Measurements from ENCODE around the gene CASKIN1. TPM values are rescaled to one million over a fixed set of nuclear protein-coding genes. Genes with fewer than 3 reads are reported as not detected.
A peak's percentile ranks its signal among the peaks of the same experiment; 100 is the strongest.
"Not testable (repeated sequence)": the region's sequence is repeated elsewhere in the genome, so short reads cannot be mapped to it uniquely, and the experiment has no call there.

The CASKIN1 gene

DNA sequence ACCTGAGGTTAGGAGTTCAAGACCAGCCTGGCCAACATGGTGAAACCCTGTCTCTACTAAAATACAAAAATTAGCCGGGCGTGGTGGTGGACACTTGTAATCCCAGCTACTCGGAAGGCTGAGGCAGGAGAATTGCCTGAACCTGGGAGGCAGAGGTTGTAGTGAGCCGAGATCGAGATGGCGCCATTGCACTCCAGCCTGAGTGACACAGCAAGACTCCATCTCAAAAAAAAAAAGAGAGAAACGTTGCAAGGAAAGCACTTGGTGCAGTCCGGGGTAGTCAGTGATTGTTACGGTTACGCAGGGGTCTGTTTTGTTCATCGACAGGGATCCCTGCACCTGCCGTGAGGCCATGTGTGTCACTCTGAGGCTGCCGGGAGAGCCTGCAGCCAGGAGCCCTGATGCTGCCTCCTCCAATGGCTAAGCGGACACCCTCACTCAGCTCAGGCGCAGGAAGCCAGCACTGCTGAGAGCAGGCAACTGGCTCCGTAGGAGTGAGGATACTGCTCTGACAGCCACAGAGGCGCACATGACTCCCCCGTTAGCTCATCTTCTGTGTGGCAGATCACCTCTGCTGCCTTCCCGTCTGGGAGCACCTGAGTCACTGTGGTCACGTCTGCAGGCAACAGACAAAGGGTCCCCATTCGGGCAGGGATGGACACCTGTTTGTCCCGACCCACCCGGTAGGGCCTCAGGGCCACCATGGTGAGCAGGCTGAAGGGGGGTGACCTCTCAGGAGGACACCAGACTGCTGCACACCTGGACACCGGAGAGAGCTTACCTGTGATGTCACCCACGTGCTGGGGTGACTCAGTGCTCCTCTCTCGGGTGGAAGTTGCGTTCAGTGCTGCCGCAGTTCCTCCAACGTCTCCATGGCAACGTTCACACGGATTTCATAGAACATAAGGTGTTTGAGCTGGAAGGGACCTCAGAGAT is 53.2 kb downstream of the CASKIN1 start:
- DNase-seq (ENCODE audit: low read depth in 1 of 2, low spot score in 1 of 2), result peak; percentile 68 to 75
- no peak for TF ChIP-seq CTCF (IDR thresholded peaks at IDR 0.05; ENCODE audit: insufficient read depth, low read length)
- TF ChIP-seq SPI1 (IDR thresholded peaks at IDR 0.05; ENCODE audit: borderline replicate concordance, low read depth), result no peak
- no peak for TF ChIP-seq REST (IDR thresholded peaks at IDR 0.05; ENCODE audit: insufficient replicate concordance, low read depth)
- Histone ChIP-seq H3K4me3 (replicated peaks; ENCODE audit: insufficient read depth, low read length) (no peak overlapping the region), H3K27me3 (ENCODE audit: insufficient read depth, poor library complexity, severe bottlenecking) (peaks cover 3% of the 10 kb centered on the region), H3K27ac (replicated peaks) (no peak overlapping the region)

DNA sequence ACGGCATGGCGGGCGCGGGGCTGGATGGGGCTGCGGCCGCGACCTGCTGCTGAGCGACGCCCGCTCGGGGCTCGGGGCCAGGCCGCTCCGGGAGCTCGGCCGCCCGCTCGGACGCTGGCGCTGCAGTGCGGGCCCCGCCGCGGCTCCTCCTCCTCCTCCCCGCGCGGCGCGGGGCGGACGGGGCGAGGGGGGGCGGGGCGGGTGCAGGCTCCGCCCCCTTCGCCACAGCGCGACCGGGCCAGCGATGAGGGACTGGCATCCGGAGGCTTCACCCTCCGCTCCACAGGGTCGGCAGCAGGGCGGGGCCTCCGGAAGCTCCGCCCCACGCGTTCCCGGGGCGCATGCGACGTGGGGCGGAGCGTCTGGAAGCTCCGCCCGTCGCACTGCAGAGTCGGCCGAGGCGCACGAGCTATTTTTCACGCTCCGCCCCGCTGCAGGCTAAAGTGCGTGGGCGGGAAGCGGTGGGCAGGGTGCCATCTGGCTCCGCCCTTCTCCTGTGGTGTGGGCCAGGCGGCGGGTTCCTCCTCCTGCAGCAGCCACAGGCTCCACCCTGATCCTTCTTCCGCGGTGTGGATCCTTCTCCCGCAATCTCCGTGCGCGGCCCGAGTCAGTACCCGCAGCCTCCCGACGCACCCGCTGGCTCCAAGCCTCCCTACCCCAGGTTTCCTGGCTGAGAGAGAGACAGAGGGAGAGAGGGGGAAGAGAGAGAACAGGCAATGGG is 60.5 kb downstream of the CASKIN1 start, which contains the start of gene PKD1:
Gene PKD1 (minus strand): TSS at position 129 of the 721 bp plus-strand sequence. CDS start 209 bp downstream, outside the sequence.
- peak; percentile 41; the same call in 1 of the 2 replicates for TF ChIP-seq POLR2AphosphoS5 (IDR thresholded peaks at IDR 0.05; ENCODE audit: low read depth)
- not testable (repeated sequence) for H3K27me3 ChIP-seq (ENCODE audit: insufficient read depth, poor library complexity, severe bottlenecking)
- peak within 1 kb of the TSS; percentile 52 for H3K27ac ChIP-seq (replicated peaks)
- H3K4me3 ChIP-seq (replicated peaks; ENCODE audit: insufficient read depth, low read length), result peak within 1 kb of the TSS; percentile 43
- peak; percentile 94 to 95 for DNase-seq (ENCODE audit: low read depth in 1 of 2, low spot score in 1 of 2)

- DNase-seq (ENCODE audit: low read depth in 1 of 2, low spot score in 1 of 2); H3K27ac ChIP-seq (replicated peaks); H3K27me3 ChIP-seq (ENCODE audit: insufficient read depth, poor library complexity, severe bottlenecking): not testable (repeated sequence)
- peak overlapping the region; percentile 43 for H3K4me3 ChIP-seq (replicated peaks; ENCODE audit: insufficient read depth, low read length)
Measured at GRCh38 chr16:2135071-2135470, 61.3 kb downstream of the CASKIN1 start.

DNA sequence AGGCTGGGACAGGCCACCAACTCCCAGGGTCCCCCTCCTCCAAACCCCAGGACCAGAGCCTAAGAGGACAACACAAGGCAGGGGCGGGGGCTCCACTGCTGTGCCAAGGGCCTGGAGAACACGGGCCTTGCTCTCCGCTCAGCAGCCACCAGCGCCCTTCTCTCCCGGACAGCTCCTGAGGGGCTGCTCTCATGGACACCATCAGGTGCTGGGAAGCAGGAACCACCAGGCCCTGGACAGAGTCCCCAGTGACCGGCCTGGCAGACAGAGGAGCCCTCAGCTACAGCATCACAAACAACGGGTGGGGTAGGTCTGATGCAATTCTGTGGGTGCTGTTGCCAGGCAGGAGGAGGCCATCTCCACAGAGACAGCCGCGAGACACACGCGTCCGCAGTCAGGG is 62.6 kb downstream of the CASKIN1 start:
- DNase-seq (ENCODE audit: low read depth in 1 of 2, low spot score in 1 of 2); H3K27ac ChIP-seq (replicated peaks); H3K4me3 ChIP-seq (replicated peaks; ENCODE audit: insufficient read depth, low read length); H3K27me3 ChIP-seq (ENCODE audit: insufficient read depth, poor library complexity, severe bottlenecking): not testable (repeated sequence)

DNA sequence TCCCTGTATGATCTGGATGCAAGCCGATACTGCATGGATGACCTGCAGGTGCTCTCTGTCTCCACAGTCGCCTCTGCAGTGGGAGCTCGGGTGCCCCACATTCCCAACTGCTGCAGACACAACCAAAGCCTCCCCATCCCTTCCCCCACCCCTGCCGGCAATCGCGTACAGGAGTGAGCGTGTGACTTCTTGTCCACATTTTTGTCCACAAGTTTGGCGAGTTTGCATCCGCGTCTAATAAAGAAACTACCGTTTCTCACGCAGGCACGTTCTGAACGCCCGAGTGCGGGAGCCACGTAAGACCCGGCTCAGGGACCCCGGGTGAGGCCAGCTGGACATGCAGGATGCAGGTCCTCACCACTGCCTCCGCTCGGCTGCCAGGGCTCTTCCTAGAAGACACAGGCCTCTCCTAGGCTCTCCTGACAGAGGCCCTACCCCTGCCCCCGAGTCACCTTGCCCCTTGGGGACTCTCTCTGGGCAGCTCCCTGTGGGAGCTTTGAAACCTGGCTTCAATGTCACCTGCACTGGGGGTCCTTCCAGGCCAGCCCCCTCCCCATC is 66.4 kb downstream of the CASKIN1 start:
- not testable (repeated sequence) for H3K4me3 ChIP-seq (replicated peaks; ENCODE audit: insufficient read depth, low read length); DNase-seq (ENCODE audit: low read depth in 1 of 2, low spot score in 1 of 2); H3K27me3 ChIP-seq (ENCODE audit: insufficient read depth, poor library complexity, severe bottlenecking); H3K27ac ChIP-seq (replicated peaks)

- H3K27me3 ChIP-seq (ENCODE audit: insufficient read depth, poor library complexity, severe bottlenecking); H3K27ac ChIP-seq (replicated peaks); DNase-seq (ENCODE audit: low read depth in 1 of 2, low spot score in 1 of 2); H3K4me3 ChIP-seq (replicated peaks; ENCODE audit: insufficient read depth, low read length): not testable (repeated sequence)
Measured at GRCh38 chr16:2129251-2129650, 67.2 kb downstream of the CASKIN1 start.

GRCh38 chr16:2127630-2128280 is 68.7 kb downstream of the CASKIN1 start:
- not testable (repeated sequence) for DNase-seq (ENCODE audit: low read depth in 1 of 2, low spot score in 1 of 2)

More at GRCh38 chr16:2127630-2128280, 68.7 kb downstream of the CASKIN1 start:
- H3K4me3 ChIP-seq (replicated peaks; ENCODE audit: insufficient read depth, low read length); H3K27ac ChIP-seq (replicated peaks); H3K27me3 ChIP-seq (ENCODE audit: insufficient read depth, poor library complexity, severe bottlenecking): not testable (repeated sequence)

Small RNAs within 50 kb of the gene (microRNA-seq; reads per million reads assigned to microRNA genes)
- gene MIR3180-5, result not detected
- gene MIR4516, result not detected
